GM21723 (cell line): ENCODE measurements around the gene MPV17L.
"Not testable (repeated sequence)": the region's sequence is repeated elsewhere in the genome, so short reads cannot be mapped to it uniquely, and the experiment has no call there.

Experiments
- ATAC-seq: cut with Tn5 transposase; IDR thresholded peaks from one replicate; pipeline ENCODE4 v1.9.1; 2021; ENCODE audit warnings: mild to moderate bottlenecking, moderate library complexity; ENCODE audit not compliant: unreplicated experiment

Gene MPV17L

GRCh38 chr16:15395631-15396508 lies at the start of gene MPV17L:
Gene MPV17L (plus strand): TSS chr16:15395754. CDS start chr16:15395898, 144 bp downstream.
- not testable (repeated sequence) for ATAC-seq

GRCh38 chr16:15348721-15349120 lies 46.8 kb upstream of the MPV17L start:
- not testable (repeated sequence) for ATAC-seq

- not testable (repeated sequence) for ATAC-seq
Observed at GRCh38 chr16:15351251-15351650, 44.3 kb upstream of the MPV17L start.

GRCh38 chr16:15351745-15352144 lies 43.8 kb upstream of the MPV17L start:
- not testable (repeated sequence) for ATAC-seq

GRCh38 chr16:15352852-15353251 lies 42.7 kb upstream of the MPV17L start:
- ATAC-seq: not testable (repeated sequence)

GRCh38 chr16:15354846-15355245 lies 40.7 kb upstream of the MPV17L start:
- ATAC-seq: not testable (repeated sequence)

- not testable (repeated sequence) for ATAC-seq
Observed at GRCh38 chr16:15357495-15357894, 38.1 kb upstream of the MPV17L start.

GRCh38 chr16:15378194-15378593 lies 17.4 kb upstream of the MPV17L start, which contains the start of gene NPIPA5:
Gene NPIPA5 (minus strand): TSS chr16:15378294. CDS start chr16:15378294, 0 bp downstream.
- not testable (repeated sequence) for ATAC-seq

- ATAC-seq: not testable (repeated sequence)
Observed at GRCh38 chr16:15382810-15383209, 12.7 kb upstream of the MPV17L start.

- ATAC-seq: not testable (repeated sequence)
Observed at GRCh38 chr16:15388060-15388459, 7.5 kb upstream of the MPV17L start.

- not testable (repeated sequence) for ATAC-seq
Observed at GRCh38 chr16:15389916-15390315, 5.6 kb upstream of the MPV17L start.

- ATAC-seq: not testable (repeated sequence)
Observed at GRCh38 chr16:15393025-15393424, 2.5 kb upstream of the MPV17L start.

- ATAC-seq: not testable (repeated sequence)
Observed at GRCh38 chr16:15396509-15396829, 915 bp downstream of the MPV17L start.

GRCh38 chr16:15396948-15397594 lies 1.5 kb downstream of the MPV17L start:
- ATAC-seq: no peak

- ATAC-seq: no peak
Observed at GRCh38 chr16:15398618-15399316, 3.2 kb downstream of the MPV17L start.

GRCh38 chr16:15399317-15399716 lies 3.8 kb downstream of the MPV17L start:
- ATAC-seq: no peak

GRCh38 chr16:15400314-15400713 lies 4.8 kb downstream of the MPV17L start:
- ATAC-seq: not testable (repeated sequence)

- ATAC-seq: no peak
Observed at GRCh38 chr16:15401972-15402371, 6.4 kb downstream of the MPV17L start.

GRCh38 chr16:15403392-15403995 lies 7.9 kb downstream of the MPV17L start:
- no peak for ATAC-seq

GRCh38 chr16:15404091-15404490 lies 8.5 kb downstream of the MPV17L start:
- ATAC-seq: not testable (repeated sequence)

GRCh38 chr16:15404792-15405191 lies 9.2 kb downstream of the MPV17L start:
- no peak for ATAC-seq
